Measurements from ENCODE around the gene CLDN4.

CLDN4 gene

DNA sequence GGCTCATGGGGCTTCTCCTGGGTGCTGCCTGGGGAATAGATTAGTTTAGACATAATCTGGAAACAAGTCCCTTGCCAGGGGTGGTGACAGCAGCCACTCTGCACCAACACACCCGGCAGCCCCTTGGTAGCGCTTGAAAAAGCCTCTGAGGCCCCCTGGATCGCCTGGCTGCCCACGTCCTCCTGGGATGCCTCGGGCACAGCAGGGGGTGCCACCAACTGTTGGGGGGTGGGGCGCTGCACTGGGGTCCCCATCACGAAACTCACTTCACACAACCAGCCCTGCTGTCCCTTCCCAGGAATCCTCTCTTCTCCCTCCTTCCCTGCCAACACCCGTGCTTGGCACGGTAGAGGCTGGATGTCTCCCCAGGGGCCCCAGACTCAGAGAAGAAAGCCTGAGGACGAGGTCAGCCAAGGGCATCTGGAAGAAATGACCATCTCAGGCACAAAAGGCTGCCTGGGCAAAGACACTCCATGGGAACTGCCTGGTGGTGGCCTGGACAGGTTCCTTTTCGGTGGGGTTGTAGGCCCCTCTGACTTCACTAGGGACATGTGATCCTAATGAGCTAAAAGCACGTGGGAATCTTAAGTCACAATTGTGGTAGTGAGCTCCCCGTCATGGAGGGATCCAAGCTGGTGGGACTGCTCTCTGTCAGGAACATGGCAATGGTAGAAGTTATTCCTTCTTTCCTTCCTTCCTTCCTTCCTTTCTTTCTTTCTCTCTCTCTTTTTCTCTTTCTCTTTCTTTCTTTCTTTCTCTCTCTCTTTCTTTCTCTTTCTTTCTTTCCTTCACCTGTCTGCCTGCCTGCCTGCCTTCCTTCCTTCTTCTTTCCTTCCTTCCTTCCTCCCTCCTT lies 41.5 kb downstream of the CLDN4 start:
- TF ChIP-seq, protein P1, sequence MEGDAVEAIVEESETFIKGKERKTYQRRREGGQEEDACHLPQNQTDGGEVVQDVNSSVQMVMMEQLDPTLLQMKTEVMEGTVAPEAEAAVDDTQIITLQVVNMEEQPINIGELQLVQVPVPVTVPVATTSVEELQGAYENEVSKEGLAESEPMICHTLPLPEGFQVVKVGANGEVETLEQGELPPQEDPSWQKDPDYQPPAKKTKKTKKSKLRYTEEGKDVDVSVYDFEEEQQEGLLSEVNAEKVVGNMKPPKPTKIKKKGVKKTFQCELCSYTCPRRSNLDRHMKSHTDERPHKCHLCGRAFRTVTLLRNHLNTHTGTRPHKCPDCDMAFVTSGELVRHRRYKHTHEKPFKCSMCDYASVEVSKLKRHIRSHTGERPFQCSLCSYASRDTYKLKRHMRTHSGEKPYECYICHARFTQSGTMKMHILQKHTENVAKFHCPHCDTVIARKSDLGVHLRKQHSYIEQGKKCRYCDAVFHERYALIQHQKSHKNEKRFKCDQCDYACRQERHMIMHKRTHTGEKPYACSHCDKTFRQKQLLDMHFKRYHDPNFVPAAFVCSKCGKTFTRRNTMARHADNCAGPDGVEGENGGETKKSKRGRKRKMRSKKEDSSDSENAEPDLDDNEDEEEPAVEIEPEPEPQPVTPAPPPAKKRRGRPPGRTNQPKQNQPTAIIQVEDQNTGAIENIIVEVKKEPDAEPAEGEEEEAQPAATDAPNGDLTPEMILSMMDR (IDR thresholded peaks at IDR 0.05): no peak

DNA sequence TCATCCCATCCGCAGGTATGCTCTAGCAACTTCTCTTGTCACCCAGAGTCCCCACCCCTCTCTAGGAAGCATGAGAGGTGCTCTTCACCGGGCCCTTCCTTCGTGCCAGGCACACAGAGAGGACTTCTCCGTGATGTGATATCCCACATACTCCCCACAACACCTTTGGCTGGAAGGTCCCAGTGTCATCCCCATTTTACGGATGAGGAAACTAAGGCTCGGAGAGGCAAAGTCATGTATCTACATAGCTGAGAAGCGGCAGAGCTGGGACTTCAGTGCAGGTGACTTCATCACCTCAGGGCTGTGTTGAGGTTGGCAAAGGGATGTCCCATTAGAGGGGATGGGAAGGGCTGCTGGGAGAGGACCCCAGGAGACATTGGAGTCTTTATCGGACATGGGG lies 45.6 kb downstream of the CLDN4 start:
- TF ChIP-seq, protein P1 (IDR thresholded peaks at IDR 0.05): no peak

DNA sequence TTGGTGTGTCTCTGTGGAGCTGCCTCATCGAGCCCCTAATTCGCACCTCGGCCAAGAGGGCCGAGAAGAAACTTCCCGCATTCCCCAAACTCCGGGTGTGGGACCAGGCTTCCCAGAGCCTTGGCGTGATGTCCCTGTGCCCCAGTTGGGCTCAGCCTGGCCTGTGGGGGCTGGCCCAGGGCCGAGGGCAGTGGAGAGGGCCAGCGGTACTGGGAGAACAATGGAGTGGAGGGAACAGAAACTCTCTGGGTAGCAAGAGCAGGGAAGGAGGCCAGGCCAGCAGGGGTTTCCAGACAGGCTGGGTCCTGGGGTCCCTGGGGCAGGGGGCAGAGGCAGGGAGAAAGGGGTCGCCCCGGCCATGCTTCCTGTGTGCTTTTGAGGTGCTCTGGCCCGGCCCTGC lies 46.2 kb downstream of the CLDN4 start:
- TF ChIP-seq, protein P1 (IDR thresholded peaks at IDR 0.05): no peak

DNA sequence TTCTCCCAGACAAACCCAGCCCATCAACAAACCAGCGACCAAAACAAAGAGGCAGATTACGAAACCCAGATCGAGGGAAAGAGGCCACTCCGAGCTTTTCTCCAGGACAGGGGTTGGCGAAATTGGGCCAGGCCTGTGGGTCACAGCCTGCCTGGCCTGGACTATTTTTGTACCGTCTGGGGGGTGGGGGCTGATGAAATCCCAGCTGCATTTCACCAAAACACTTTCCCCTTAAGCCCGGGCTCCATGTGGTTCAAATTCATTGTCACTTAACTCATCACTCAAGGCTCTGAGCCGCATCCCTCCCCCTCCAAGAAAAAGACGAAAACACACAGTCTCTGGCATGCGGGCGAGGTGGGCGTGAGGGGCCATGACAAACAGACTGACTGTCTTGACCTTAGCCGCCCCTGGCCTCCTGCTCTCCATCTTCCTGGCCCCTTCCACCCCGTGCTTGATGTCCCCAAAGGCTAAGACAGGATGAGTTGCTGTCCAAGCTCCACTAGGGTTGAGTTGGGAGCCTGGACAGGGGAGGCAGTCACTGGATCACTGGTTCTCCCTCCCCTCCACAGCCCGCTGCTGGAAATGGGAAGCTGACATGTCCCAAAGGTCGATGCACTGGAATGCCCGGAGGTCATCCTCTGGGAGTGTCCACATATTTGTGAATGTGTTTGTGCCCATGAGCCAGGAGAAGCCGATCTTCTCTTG lies 49.3 kb downstream of the CLDN4 start:
- TF ChIP-seq, protein P1 (IDR thresholded peaks at IDR 0.05): no peak

DNA sequence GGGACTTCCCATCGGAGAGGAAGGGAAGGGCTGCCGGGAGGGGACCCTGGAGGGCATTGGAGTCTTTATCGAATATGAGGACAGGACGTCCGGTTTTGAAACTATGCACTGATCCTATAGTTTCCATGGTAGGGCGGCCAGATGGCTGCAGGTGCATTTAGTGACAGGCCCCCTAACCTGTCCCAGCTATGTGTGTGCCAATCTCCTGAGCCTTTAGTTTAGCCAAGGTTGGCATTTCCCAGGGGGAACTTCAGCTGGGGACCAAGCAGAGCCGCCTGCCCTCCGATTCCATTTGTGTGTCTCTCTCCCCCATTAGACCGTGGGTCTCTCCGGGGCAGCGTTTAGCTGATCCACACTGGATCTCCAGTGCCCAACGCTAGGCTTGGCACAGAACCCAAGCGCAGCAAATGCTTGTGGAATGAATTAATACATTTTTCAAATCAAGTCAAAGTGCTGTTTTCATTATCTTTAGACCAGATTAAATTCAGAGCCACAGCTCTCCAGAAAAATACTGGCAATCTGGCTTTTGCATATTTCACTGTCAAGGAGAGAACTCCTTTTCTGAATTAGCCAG lies 50.0 kb downstream of the CLDN4 start:
- TF ChIP-seq, protein P1 (IDR thresholded peaks at IDR 0.05): no peak

DNA sequence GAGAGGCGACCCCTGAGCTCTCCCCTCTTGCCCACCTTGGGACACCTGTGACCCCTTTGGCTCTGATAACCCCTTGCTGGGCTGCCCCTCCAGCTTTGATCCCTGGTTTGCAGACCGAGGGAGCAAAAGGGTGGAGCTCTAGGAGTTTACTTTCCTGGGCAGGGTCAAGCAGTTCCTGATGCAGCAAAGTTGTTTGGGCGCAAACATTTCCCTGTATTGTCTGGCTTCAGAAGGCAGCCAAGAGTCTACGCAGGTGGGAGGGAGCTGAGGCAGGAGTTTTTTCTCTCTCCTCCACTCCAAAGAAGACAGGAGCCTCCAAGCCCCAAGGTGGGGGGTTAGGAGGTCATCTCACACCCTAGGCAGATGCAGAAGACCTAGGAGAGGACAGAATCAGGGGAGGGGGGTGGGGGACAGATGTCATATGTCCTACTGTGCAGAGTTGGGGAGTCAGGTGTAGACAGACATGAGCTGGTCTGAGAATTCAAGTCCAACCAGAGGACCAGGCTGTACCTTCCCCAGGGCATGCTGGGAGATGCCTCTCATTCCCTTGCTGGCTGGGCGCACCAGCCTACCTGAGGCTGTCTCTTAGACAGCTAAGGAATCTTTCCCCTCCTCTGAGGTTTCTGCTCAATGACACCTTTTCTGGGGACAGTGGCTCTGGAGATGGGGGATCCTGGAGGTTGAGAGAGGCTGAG lies 50.7 kb downstream of the CLDN4 start:
- TF ChIP-seq, protein P1 (IDR thresholded peaks at IDR 0.05): no peak

DNA sequence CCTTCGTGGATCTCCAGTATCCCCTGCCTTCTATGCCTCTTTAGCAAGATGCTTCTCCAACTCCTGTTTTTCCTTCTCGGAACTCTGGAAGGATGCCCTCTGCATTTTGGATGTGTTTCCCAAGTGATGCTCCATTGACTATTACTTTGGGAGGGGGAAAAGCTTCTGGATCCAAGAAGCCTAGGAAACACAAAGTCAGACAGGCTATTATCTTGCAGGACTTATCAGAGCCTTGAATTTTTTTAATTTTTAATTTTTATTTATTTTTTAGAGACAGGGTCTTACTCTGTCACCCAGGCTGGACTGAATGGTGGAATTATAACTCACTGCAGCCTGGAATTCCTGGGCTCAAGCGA lies 51.2 kb downstream of the CLDN4 start:
- TF ChIP-seq, protein P1 (IDR thresholded peaks at IDR 0.05): no peak

Data from LNCAP (cell line).